Measurements from ENCODE around the gene CARD9.

Gene CARD9

GRCh38 chr9:136379891-136380290 is 6.4 kb upstream of the CARD9 start:
- no peak for DNase-seq

- no peak for DNase-seq
Measured at GRCh38 chr9:136379401-136379800, 5.9 kb upstream of the CARD9 start.

DNA sequence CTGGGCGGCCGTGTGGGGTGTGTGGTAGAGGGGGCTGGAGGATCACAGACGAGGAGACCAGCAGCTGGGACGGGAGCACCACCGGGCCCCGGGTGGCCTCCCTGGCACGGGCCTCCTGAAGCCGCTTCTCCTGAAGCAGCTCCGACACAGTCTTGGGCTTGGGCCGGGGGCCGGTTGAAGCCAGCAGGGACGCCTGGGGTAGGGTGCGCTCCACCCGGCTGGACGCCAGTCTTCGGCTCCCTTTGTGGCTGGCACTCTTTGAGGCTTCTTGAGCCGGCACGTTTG is 5.5 kb upstream of the CARD9 start:
- no peak for DNase-seq

- no peak for DNase-seq
Measured at GRCh38 chr9:136378170-136379002, 4.9 kb upstream of the CARD9 start.

DNA sequence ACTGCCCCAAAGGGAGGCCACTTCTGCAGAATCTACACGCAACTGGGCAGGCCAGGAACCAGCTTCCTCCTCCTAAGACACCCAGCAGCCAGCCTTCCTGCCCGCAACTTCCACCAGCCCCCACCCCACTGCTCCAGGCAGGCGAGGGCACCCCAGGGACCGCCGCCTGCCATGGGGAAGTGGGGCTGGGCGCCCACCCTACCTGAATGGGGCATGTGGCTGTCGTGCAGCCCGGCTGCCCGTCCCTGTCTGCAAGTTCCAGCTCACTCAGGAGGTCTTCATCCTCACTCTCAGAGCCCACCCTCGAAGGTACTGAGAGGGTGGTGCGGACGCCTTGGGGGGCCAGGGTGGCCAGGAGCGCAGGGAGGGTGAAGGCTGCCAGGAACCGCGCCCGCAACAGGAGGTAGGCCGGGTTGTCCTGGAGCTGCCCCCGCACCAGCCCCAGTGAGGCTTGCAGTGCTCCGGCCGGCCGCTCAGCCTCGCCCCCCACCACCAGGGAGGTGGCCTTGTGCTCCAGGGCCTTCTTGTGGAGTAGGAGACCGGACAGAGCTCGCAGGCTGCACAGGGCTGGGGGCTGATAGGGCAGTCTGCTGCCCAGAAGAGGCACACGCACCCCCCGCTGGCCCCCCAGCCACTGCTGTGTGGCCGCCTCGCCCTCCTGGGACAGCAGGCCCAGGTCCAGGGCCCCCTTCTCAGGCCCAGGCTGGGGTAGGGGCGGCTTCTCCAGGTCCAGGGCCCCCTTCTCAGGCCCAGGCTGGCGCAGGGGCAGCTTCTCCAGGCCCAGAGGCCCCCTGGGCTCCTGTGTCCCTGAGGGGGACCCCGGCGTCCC is 4.1 kb upstream of the CARD9 start:
- no peak for DNase-seq

DNA sequence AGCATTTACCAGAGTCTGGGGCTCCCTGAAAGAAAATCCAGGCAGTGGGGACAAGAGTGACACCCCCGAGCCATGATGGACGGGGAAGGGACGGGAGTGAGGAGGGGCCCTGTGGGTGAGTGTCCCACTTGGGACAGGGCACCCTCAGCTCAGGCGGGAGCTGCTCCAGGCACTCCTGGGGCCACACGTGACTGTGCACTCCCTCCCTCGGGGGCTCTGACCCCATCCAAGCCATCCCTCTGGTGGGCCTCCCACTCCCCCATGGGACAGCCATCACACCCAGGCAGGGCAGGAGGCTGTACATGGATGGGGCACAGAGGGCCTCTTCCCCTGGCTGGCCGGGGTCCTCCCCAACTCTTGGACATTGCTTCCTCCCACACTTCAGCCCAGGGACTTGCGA is 3.0 kb upstream of the CARD9 start:
- DNase-seq = no peak

GRCh38 chr9:136375096-136375495 is 1.6 kb upstream of the CARD9 start:
- no peak for DNase-seq

DNA sequence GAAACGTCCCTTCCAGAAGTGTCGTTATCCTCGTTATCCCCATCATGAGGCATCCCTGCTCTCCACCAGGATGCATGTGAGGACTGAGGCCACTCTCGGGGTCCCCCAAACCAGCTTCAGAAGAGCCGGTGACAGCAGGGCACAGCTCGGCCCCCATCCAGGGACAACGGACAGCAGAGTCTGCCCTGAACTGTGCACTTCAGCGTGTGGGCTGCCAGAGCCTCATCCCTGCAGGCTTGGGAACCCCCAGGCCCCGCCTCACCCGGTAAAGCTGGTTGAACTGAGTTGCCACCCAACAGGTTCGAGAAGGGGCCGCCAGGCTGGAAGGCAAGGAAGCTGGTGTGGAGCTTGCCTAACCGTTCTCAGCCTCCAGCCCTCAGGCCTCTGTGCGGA is 710 bp upstream of the CARD9 start:
- no peak for DNase-seq

- no peak for DNase-seq
Measured at GRCh38 chr9:136372561-136373299, 739 bp downstream of the CARD9 start.

GRCh38 chr9:136372006-136372405 is 1.5 kb downstream of the CARD9 start:
- no peak for DNase-seq

DNA sequence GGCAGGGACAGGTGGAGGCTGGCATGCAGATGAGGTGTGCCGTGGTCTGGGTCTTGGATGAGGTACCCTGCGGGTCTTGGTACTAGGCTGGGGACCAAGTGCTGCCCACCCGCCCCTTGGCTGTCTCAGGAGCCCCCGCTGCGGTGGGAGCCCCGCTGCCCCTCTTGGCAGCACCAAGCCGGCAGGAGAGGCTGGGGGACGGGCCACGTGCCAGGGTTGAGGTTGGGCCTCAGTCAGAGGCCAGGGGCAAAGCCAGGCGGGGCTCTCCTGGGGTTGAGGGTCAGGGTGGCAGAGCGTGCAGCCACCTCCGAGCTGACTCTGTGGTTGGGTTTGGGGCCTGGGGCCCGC is 2.0 kb downstream of the CARD9 start:
- DNase-seq = no peak

GRCh38 chr9:136370687-136371532 is 2.6 kb downstream of the CARD9 start:
- DNase-seq = no peak

DNA sequence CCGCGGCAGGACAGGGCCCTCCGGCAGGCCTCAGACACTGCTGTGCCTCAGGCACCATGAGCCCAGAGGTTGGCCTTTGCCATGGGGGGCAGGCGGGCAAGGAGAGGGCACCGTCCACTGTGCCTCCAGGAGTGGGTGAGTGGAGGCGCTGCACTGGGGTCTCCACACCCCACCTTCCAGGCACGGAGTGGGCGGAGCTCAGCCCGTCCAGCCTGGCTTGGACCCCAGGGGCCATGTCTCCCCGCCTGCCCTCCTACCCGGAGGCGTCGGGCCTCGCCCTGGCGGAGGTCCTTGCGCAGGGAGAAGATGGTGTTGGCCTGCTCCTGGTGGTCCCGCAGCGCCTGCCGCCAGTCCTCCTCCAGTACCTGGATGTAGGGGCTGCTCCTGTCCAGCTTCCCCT is 3.4 kb downstream of the CARD9 start:
- DNase-seq = no peak

DNA sequence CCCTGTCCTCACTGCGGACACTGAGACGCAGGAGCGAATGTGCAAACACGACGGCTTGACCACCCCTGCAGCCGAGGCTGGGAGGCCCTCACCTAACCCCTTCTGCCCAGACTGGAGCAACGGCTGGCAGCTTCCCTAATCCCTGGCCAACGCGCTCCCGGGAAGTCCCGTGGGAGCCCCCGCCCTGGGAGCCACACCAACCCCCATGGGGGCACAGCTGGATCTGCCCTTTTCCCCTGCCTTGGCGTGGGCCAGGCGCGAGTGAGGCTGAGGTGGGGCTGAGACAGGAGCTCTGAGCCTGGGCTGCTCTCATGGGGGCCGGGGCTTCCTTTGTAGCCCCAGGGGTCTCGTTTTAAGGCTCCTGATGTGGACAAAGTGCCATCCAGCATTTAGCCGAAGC is 5.3 kb downstream of the CARD9 start:
- DNase-seq = no peak

GRCh38 chr9:136367296-136368145 is 5.9 kb downstream of the CARD9 start:
- no peak for DNase-seq

GRCh38 chr9:136366826-136367225 is 6.6 kb downstream of the CARD9 start:
- no peak for DNase-seq

GRCh38 chr9:136365775-136366222 is 7.7 kb downstream of the CARD9 start:
- no peak for DNase-seq

DNA sequence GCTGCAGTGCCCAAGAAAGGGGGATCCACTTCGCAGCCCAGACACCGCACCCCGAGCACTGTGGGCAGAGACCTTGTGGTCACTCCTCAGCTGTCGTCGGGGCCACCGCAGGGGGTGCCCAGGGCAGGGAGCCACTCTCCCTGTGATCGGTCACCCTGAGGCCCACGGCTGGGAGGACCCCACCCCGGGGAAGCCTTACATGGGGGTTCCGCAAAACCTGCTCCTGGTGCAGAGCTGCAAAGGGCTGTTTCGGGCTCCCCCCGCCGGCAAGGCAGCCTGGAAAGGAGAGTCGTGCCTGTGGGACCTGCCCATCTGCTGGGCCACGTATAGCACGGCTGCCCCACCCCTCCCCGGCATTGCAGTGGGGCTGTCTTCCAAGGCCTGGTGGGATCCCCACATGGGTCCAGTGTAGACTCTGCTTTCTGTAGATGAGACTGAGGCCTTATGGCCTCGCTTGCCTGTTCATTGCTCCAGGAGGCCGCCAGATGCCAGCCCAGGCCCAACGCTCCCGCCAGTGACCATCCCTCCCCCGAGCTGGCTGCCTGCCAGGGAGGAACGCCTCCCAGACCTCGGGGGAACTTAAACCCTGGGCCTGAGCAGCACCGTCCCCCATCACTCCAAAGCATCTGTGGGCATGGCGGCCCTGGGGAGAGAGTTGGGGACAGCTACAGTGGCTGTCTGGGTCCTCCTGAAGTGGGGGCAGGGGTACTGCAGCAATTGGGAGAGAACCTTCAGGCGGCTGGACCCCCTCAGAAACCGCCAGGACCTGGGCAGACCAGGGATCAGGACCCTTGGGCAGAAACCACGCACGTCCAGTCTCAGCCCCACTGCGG is 8.3 kb downstream of the CARD9 start:
- no peak for DNase-seq

DNA sequence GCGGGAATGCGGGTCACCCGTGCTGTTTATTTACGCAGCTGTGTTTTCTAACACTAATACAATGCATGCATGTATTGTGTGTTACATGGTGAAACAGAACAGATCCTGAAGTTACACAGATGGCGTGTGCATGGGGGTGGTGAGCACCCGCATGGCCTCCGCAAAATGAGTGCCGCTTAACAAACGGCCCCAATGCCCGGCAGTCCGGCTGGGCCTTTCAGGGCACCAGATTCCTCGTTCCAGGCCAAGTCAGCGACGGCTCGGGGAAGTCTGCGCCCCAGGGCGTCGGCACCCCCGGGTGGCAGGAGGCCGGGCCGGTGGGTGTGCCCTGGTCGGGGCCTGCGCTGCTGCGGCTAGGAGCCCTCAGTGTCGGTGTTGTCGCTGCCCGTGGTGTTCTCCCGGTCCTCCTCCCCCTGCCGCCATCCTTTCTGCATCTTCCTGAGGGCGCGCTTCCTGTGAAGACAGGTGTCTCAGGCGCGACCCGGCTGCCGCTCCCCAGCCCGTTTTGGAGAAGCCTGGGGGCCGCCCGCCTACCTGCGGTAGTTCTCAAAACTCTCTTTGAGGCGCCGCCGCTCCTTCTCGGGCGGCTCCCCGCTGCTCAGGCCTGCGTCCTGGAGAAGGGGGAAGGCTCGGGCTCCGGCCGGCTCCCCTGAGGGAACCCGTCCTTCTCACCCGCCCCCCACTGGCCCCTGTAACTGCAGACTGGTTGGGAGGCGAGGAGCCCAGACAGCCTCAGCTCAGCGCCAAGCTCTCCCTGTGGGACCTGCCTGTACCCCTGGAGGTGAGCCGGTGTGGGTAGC is 9.3 kb downstream of the CARD9 start:
- no peak for DNase-seq

All from activated CD8-positive, alpha-beta memory T cell treated with anti-CD3 and anti-CD28 coated beads, Interleukin-2, amount 50 U/mL, for 4 hours (primary cell).